ENCODE measurements around the gene SNX33.

DNA sequence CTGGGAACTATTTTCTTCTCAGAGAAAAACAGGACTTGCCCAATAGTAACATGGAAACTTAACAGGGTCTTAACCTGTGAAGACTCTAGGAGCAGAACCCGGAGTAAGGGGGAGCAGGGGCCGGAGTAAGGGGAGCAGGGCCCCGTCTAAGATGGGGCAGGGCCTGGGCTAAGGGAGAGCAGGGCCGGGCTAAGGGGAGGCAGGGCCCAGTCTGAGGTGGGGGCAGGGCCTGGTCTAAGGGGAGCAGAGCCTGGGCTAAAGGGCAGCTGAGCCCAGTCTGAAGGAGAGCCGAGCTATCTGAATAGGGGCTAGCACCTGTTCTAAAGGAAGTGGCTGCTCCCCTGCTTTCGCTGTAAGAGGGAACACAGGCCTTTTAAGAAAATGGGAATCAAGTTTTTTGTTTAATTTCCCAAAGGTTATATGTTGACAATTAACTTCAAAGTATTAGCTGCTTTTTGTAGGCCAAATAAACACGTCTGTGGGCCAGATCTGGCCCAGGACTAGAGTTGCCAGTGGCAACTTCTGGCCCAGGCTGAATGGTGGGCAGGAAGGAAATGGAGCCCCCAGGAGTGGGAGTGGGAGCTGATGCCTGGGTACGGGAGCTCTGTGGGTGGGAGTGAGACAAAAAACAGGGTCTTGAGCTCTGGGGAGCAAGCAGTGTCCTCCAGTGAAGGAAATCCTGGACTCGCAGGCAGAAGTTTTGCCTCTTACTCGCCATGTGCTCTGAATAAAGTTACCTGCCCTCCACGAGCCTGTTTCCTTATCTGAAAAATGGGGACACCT is 32.5 kb downstream of the SNX33 start:
- TF ChIP-seq, protein P1, sequence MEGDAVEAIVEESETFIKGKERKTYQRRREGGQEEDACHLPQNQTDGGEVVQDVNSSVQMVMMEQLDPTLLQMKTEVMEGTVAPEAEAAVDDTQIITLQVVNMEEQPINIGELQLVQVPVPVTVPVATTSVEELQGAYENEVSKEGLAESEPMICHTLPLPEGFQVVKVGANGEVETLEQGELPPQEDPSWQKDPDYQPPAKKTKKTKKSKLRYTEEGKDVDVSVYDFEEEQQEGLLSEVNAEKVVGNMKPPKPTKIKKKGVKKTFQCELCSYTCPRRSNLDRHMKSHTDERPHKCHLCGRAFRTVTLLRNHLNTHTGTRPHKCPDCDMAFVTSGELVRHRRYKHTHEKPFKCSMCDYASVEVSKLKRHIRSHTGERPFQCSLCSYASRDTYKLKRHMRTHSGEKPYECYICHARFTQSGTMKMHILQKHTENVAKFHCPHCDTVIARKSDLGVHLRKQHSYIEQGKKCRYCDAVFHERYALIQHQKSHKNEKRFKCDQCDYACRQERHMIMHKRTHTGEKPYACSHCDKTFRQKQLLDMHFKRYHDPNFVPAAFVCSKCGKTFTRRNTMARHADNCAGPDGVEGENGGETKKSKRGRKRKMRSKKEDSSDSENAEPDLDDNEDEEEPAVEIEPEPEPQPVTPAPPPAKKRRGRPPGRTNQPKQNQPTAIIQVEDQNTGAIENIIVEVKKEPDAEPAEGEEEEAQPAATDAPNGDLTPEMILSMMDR (IDR thresholded peaks at IDR 0.05): no peak
- TF ChIP-seq EZH2 (IDR thresholded peaks at IDR 0.05; ENCODE audit: borderline replicate concordance, insufficient read depth, low read depth, low read length, poor library complexity, severe bottlenecking): no peak
